PC-3 (cell line): ENCODE data around the gene ARL6IP6. TPM values are rescaled to one million over a fixed set of nuclear protein-coding genes. Genes with fewer than 3 reads are reported as not detected.

ENCODE experiments used
- ATAC-seq: fragments of 200-7000 bp; cut with Tn5 transposase; 2 replicates; pipeline ENCODE4 v1.9.1; 2020; ENCODE audit warnings: mild to moderate bottlenecking, moderate library complexity
- BruUV-seq: library from RNA; stranded (reverse); fragments of 400-500 nt; replicated peaks from 2 replicates; lab custom pipeline; 2021; lab: Mats Ljungman, UMichigan
- CTCF ChIA-PET: fragments of 300-600 bp; sonication (Branson Sonifier 250); formaldehyde crosslinking; loops from one replicate; lab custom pipeline; 2022; ENCODE audit warnings: antibody characterized with exemption; lab: Charles Lee
- POLR2A ChIA-PET: fragments of 300-600 bp; sonication (Branson Sonifier 250); formaldehyde crosslinking; loops from one replicate; lab custom pipeline; 2022; ENCODE audit warnings: antibody characterized with exemption; ENCODE audit not compliant: unreplicated experiment; lab: Charles Lee
- DNase-seq: peaks from one replicate; pipeline ENCODE4 v3.0.0-alpha.2; 2015
- H2AFZ ChIP-seq: fragments of 300-600 bp; sonication (generic); 2 replicates; pipeline ENCODE4 v1.6.0; 2016; ENCODE audit warnings: antibody characterized with exemption, low read length
- H3F3A ChIP-seq: fragments of 300-600 bp; sonication (generic); one replicate; pipeline ENCODE4 v1.6.0; 2017; ENCODE audit warnings: antibody characterized with exemption, low read length, control low read depth, mild to moderate bottlenecking; ENCODE audit not compliant: unreplicated experiment
- H3K27ac ChIP-seq: fragments of 300-600 bp; sonication (generic); 2 replicates; pipeline ENCODE4 v1.5.1; 2016; ENCODE audit warnings: mild to moderate bottlenecking, low read length
- H3K27me3 ChIP-seq: fragments of 300-600 bp; sonication (generic); 2 replicates; pipeline ENCODE4 v1.6.1; 2016; ENCODE audit warnings: low read length, mixed read lengths
- H3K36me3 ChIP-seq: fragments of 300-600 bp; sonication (generic); 2 replicates; pipeline ENCODE4 v1.6.1; 2016; ENCODE audit warnings: low read depth, mixed run types, low read length, mixed read lengths
- H3K4me1 ChIP-seq: fragments of 300-600 bp; sonication (generic); 2 replicates; pipeline ENCODE4 v1.5.1; 2016; ENCODE audit warnings: low read length; ENCODE audit not compliant: insufficient read depth
- H3K4me2 ChIP-seq: fragments of 300-600 bp; sonication (generic); 2 replicates; pipeline ENCODE4 v1.6.0; 2016; ENCODE audit warnings: low read length
- H3K4me3 ChIP-seq: fragments of 300-600 bp; sonication (generic); 2 replicates; pipeline ENCODE4 v1.5.1; 2016; ENCODE audit warnings: mild to moderate bottlenecking, low read length, mixed read lengths
- H3K79me2 ChIP-seq: fragments of 300-600 bp; sonication (generic); 2 replicates; pipeline ENCODE4 v1.6.1; 2017; ENCODE audit warnings: low read length, mixed read lengths
- H3K9ac ChIP-seq: fragments of 300-600 bp; sonication (generic); 2 replicates; pipeline ENCODE4 v1.6.0; 2016; ENCODE audit warnings: mild to moderate bottlenecking, low read length
- H3K9me2 ChIP-seq: fragments of 300-600 bp; sonication (generic); replicated peaks from 2 replicates; pipeline ENCODE4 v1.6.1; 2016; ENCODE audit warnings: mixed run types, low read length, mixed read lengths
- H3K9me3 ChIP-seq: fragments of 300-600 bp; sonication (generic); 2 replicates; pipeline ENCODE4 v1.6.1; 2016; ENCODE audit warnings: low read length, mixed read lengths
- H4K20me1 ChIP-seq: fragments of 300-600 bp; sonication (generic); 2 replicates; pipeline ENCODE4 v1.6.1; 2016; ENCODE audit warnings: low read length, mixed read lengths
- EZH2 ChIP-seq: fragments of 300-600 bp; sonication (generic); IDR thresholded peaks from one replicate; pipeline ENCODE4 v1.6.1; 2017; ENCODE audit warnings: antibody characterized with exemption, mild to moderate bottlenecking, low read length; ENCODE audit not compliant: unreplicated experiment
- EZH2phosphoT487 ChIP-seq: fragments of 300-600 bp; sonication (generic); IDR thresholded peaks from 2 replicates; pipeline ENCODE4 v1.6.1; 2018; ENCODE audit warnings: mild to moderate bottlenecking, antibody characterized with exemption, low read length, borderline replicate concordance
- intact Hi-C: fragments of 100-400 bp; cut with micrococcal nuclease; formaldehyde crosslinking; loops from 2 replicates; pipeline ENCODE4 v1.9.0; 2023
- total RNA-seq: library from RNA; depleted of rRNA; stranded (reverse); fragments of >200 nt; gene quantifications from 2 replicates; pipeline ENCODE4 v1.2.3, GENCODE V29; 2014
- TF ChIP-seq, protein P1 (sequence below): fragments of 300-600 bp; sonication (generic); conservative IDR thresholded peaks from 2 replicates; pipeline ENCODE4 v1.5.1; 2017; ENCODE audit warnings: antibody characterized with exemption, low read depth, mild to moderate bottlenecking, low read length

ARL6IP6 gene
- total RNA-seq, 1 experiment from 2014 or later: 19.0 TPM

DNA sequence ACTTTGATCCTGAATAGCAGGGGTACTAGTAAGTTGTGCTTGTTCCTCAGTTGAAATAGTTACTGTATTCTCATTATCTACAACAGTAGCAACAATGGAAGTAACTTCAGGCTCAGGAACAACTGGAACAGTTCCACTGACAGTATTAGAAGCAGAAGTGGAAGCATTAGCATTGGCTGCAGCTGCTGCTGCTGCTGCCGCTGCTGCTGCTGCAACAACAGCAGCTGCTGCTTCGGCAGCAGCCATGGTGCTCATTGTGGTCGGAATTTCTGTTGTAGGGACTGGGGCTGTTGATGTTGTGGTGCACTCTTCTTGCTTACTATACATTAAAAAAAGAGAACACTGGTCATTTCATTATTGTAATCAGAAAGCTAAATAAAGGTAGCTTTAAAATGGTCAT, 42.0 kb upstream of the ARL6IP6 start:
- TF ChIP-seq, protein P1, sequence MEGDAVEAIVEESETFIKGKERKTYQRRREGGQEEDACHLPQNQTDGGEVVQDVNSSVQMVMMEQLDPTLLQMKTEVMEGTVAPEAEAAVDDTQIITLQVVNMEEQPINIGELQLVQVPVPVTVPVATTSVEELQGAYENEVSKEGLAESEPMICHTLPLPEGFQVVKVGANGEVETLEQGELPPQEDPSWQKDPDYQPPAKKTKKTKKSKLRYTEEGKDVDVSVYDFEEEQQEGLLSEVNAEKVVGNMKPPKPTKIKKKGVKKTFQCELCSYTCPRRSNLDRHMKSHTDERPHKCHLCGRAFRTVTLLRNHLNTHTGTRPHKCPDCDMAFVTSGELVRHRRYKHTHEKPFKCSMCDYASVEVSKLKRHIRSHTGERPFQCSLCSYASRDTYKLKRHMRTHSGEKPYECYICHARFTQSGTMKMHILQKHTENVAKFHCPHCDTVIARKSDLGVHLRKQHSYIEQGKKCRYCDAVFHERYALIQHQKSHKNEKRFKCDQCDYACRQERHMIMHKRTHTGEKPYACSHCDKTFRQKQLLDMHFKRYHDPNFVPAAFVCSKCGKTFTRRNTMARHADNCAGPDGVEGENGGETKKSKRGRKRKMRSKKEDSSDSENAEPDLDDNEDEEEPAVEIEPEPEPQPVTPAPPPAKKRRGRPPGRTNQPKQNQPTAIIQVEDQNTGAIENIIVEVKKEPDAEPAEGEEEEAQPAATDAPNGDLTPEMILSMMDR: no peak
- TF ChIP-seq EZH2phosphoT487 (no peak), EZH2 (no peak)
- H4K20me1 ChIP-seq: 0 out of 2 replicates have a peak, but pooled peaks cover 7% of the 10 kb centered on the region
- no peaks in the 10 kb centered on the region for H3K27me3 ChIP-seq
- H3K79me2 ChIP-seq: no peaks in the 10 kb centered on the region
- H3K4me2 ChIP-seq: no peak overlapping the region
- ChIA-PET POLR2A (no interaction called here), CTCF (no interaction called here)
- peaks cover 91% of the 10 kb centered on the region for H3K36me3 ChIP-seq
- no peak overlapping the region for H3K4me3 ChIP-seq
- H3F3A ChIP-seq: no peaks in the 10 kb centered on the region
- no peak overlapping the region for H3K9ac ChIP-seq
- H3K9me3 ChIP-seq: no peaks in the 10 kb centered on the region
- DNase-seq (no peak), ATAC-seq (no peak)
- no peak overlapping the region for H3K27ac ChIP-seq
- no peak overlapping the region for H2AFZ ChIP-seq
- H3K4me1 ChIP-seq: no peaks in the 10 kb centered on the region
- no TSS peak for BruUV-seq
- intact Hi-C loops: no loop called here
- H3K9me2 ChIP-seq: no peaks in the 10 kb centered on the region

DNA sequence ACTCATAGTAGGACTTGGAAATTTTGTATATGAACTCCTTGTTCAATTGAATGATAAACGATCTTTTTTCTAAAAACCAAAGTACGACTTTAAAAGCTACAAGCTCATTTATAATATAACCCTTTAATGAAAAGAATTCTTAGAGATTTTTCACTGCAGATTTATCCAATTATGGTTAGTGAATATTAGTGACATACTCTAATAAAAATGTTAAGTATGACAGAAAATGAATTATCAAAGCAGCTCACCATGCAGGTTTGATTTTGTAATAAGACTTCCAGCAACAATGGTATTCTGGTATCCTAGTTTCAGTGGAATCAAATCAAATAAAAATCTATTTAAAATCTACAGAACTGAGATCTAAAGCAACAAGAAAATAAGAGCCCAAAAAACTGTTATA, 39.6 kb upstream of the ARL6IP6 start:
- Histone ChIP-seq H3K9me3 (no peaks in the 10 kb centered on the region), H3K9ac (no peak overlapping the region), H3F3A (no peaks in the 10 kb centered on the region), H3K9me2 (no peaks in the 10 kb centered on the region), H3K4me1 (no peaks in the 10 kb centered on the region), H3K27ac (no peak overlapping the region), H4K20me1 (0 out of 2 replicates have a peak, but pooled peaks cover 17% of the 10 kb centered on the region), H3K4me3 (no peak overlapping the region), H2AFZ (no peak overlapping the region), H3K27me3 (no peaks in the 10 kb centered on the region), H3K79me2 (peaks cover 14% of the 10 kb centered on the region), H3K4me2 (no peak overlapping the region), H3K36me3 (peaks cover 82% of the 10 kb centered on the region)
- no peak for ATAC-seq
- no TSS peak for BruUV-seq
- DNase-seq: no peak
- CTCF ChIA-PET: no interaction called here
- intact Hi-C loops: no loop called here
- POLR2A ChIA-PET: no interaction called here
- TF ChIP-seq, protein P1: no peak
- TF ChIP-seq EZH2phosphoT487 (no peak), EZH2 (no peak)

DNA sequence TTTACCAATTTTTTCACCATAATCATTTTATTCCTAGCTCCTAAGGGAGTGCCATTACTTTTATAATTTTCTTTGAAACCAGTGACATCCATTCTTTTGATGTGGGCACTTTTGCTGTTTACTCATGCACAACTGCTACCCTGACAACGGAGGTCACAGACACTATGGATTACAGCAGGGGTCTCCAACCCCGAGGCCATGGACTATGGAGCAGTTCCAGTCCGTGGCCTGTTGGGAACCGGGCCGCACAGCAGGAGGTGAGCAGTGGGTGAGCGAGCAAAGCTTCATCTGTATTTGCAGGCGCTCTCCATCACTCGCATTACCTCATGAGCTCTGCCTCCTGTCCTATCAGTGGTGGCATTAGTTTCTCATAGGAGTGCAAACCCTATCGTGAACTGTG, 35.8 kb upstream of the ARL6IP6 start:
- no peak for ATAC-seq
- TF ChIP-seq EZH2 (no peak), EZH2phosphoT487 (no peak)
- TF ChIP-seq, protein P1: no peak
- no TSS peak for BruUV-seq

More for the DNA sequence above, 35.8 kb upstream of the ARL6IP6 start:
- no peak overlapping the region for H3K4me2 ChIP-seq
- H2AFZ ChIP-seq: no peak overlapping the region
- H3K9ac ChIP-seq: no peak overlapping the region
- CTCF ChIA-PET: no interaction called here
- no peak overlapping the region for H3K27ac ChIP-seq
- H3K36me3 ChIP-seq: peaks cover 44% of the 10 kb centered on the region
- no peaks in the 10 kb centered on the region for H3K9me3 ChIP-seq
- no peaks in the 10 kb centered on the region for H3K9me2 ChIP-seq
- H3K4me1 ChIP-seq: no peaks in the 10 kb centered on the region
- no peak overlapping the region for H3K4me3 ChIP-seq
- no peak for DNase-seq
- H3F3A ChIP-seq: no peaks in the 10 kb centered on the region
- POLR2A ChIA-PET: no interaction called here
- H3K79me2 ChIP-seq: peaks cover 50% of the 10 kb centered on the region
- 0 out of 2 replicates have a peak, but pooled peaks cover 22% of the 10 kb centered on the region for H4K20me1 ChIP-seq
- intact Hi-C loops: no loop called here
- no peaks in the 10 kb centered on the region for H3K27me3 ChIP-seq
